Measurements from ENCODE around the gene STK33.

GRCh38 chr11:8638300-8638699 lies 44.3 kb upstream of the STK33 start:
- no peak for TF ChIP-seq CTCF (IDR thresholded peaks at IDR 0.05)
- TF ChIP-seq POLR2A (IDR thresholded peaks at IDR 0.05), result no peak

Data from body of pancreas (tissue), 4 donors.